Stimulated activated CD4-positive, alpha-beta T cell treated with anti-CD3 and anti-CD28 coated beads, Interleukin-4, amount 100 ng/mL, for 4 hours (primary cell): Measurements from ENCODE around the gene CPNE8.
"Not testable (repeated sequence)": the region's sequence is repeated elsewhere in the genome, so short reads cannot be mapped to it uniquely, and the experiment has no call there.

Source experiments
- DNase-seq, 2 experiments: peaks; one replicate each; pipeline ENCODE4 v3.0.0-alpha.2; 2020

Gene CPNE8

GRCh38 chr12:38823314-38823713 is 82.1 kb downstream of the CPNE8 start:
- no peak for DNase-seq

- no peak for DNase-seq
Observed at GRCh38 chr12:38817942-38818341, 87.4 kb downstream of the CPNE8 start.

- DNase-seq, result no peak
Observed at GRCh38 chr12:38813923-38814322, 91.5 kb downstream of the CPNE8 start.

- no peak for DNase-seq
Observed at GRCh38 chr12:38811814-38812356, 93.5 kb downstream of the CPNE8 start.

GRCh38 chr12:38809832-38810231 is 95.6 kb downstream of the CPNE8 start:
- no peak for DNase-seq

GRCh38 chr12:38788106-38788505 is 117.3 kb downstream of the CPNE8 start:
- DNase-seq, result no peak

GRCh38 chr12:38785381-38785780 is 120.0 kb downstream of the CPNE8 start:
- DNase-seq, result no peak

GRCh38 chr12:38783304-38783703 is 122.1 kb downstream of the CPNE8 start:
- DNase-seq, result no peak

- no peak for DNase-seq
Observed at GRCh38 chr12:38782359-38782758, 123.0 kb downstream of the CPNE8 start.

- no peak for DNase-seq
Observed at GRCh38 chr12:38776647-38777046, 128.7 kb downstream of the CPNE8 start.

- DNase-seq, result no peak
Observed at GRCh38 chr12:38775457-38775856, 129.9 kb downstream of the CPNE8 start.

GRCh38 chr12:38772437-38772836 is 133.0 kb downstream of the CPNE8 start:
- no peak for DNase-seq

GRCh38 chr12:38771871-38772270 is 133.5 kb downstream of the CPNE8 start:
- peak in 1 of 2 experiments; percentile 3 for DNase-seq

- DNase-seq, result no peak
Observed at GRCh38 chr12:38761636-38762342, 143.6 kb downstream of the CPNE8 start.

GRCh38 chr12:38761111-38761510 is 144.3 kb downstream of the CPNE8 start:
- DNase-seq, result no peak

- no peak for DNase-seq
Observed at GRCh38 chr12:38759621-38760020, 145.8 kb downstream of the CPNE8 start.

GRCh38 chr12:38746744-38747143 is 158.6 kb downstream of the CPNE8 start:
- DNase-seq, result no peak

- DNase-seq, result no peak
Observed at GRCh38 chr12:38745601-38746000, 159.8 kb downstream of the CPNE8 start.

- DNase-seq, result no peak
Observed at GRCh38 chr12:38744041-38744440, 161.3 kb downstream of the CPNE8 start.

GRCh38 chr12:38742496-38742895 is 162.9 kb downstream of the CPNE8 start:
- not testable (repeated sequence) for DNase-seq

- DNase-seq, result no peak
Observed at GRCh38 chr12:38736821-38737220, 168.6 kb downstream of the CPNE8 start.

GRCh38 chr12:38732761-38733160 is 172.6 kb downstream of the CPNE8 start:
- DNase-seq, result no peak

- no peak for DNase-seq
Observed at GRCh38 chr12:38728894-38729293, 176.5 kb downstream of the CPNE8 start.

- DNase-seq, result no peak
Observed at GRCh38 chr12:38721611-38722252, 183.7 kb downstream of the CPNE8 start.
